Smooth muscle cell of the brain vasculature (primary cell): ENCODE results near the gene ANKRD11.

ENCODE experiments used
- DNase-seq: peaks from one replicate; pipeline ENCODE4 v3.0.0-alpha.2; 2012; ENCODE audit warnings: low read depth, low spot score

Gene ANKRD11

DNA sequence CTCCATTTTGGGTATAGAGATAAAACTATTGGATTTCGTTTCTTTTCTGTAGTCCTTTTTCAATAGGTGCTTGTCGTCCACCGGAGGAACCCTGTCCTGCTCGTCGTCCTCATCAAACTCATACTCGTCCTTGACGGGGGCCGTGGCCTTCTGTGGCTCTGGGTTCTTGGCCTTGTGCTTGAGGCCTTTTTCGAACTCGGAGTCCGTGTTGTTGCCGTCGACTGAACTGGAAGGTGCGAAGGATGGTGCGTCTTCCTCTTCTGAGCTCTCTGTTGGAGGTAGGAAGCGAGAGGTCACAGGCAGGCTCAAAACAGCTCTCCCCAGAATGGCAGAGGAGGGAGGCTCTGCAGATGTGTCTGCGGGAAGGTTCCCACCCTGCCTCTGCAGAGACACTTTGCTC lies 205.0 kb downstream of the ANKRD11 start:
- DNase-seq: no peak

DNA sequence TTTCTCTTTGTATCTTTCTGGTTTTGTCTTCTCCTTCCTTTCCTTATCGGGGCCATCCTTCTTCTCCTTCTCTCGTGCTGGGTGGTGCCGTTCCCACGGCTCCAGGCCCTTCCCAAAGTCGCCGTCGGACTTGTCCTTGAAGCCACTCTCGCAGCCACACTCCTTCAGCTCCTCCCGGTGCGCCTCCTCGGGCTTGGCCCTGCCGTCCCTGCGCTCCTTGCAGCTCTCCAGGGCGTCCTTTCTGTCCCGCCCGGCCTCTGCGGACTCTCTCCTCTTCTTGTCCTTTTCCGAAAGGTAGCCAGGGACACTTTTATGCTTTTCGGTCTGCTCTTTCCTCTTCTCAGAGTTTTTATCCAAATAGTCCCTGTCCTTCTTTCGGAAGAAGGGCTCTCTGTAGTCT lies 206.9 kb downstream of the ANKRD11 start:
- DNase-seq: no peak

DNA sequence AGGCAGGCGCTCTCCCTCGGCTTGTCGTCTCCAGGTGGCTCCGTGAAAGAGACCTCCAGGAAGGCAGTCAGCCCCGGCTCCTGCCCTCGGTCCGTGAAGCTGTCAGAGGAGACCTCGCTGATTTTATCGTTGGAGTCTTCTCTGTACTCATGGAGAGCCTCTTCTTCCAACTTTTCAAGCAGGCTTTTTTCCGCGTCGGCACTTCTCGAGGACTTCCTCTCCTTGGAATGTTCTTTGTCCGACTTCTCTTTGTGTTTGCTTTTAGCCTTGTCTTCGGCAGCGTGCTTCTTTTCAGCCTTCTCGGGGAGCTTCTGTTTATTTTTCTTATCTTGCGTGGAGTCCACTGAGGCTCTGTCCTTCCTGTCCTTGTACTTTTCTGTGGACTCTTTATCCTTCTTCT lies 207.8 kb downstream of the ANKRD11 start:
- no peak for DNase-seq

DNA sequence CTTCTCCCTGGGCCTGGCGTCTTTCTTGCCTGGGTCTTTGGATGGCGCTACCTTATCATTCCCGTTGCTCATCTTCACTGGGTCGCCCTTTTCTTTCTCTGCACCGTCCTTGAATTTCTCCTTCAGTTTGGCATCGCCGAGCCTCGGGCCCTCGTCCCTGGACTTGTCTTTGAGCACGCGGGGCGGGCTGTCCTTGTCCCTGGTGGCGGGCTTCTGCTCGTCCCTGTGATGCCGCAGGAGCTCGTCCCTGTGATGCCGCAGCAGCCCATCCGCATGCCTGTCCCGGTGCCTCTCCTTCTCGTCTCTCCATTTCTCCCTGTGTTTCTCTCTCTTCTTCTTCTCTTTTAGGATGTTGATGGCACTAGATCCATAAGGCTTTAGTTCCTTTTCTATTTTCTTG lies 208.5 kb downstream of the ANKRD11 start:
- no peak for DNase-seq

DNA sequence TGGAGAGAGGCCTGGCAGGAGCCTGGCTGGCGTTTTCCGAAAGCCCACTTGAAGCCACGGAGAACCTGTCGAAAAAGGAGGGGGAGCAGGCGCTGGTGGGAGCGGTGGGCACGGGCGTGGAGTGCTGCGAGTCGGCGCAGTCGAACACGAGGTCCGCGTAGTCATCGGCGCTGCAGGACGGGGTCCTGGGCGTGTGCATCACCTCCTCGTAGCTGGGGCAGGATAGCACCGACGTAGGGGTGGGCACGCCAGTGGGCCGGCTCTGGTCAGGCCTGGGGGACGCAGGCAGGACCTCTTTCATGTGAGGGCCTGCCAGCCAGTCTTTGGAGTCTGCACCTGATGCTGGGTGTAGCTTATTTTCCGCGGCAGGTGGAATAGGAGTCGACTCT lies 209.2 kb downstream of the ANKRD11 start:
- DNase-seq: no peak

DNA sequence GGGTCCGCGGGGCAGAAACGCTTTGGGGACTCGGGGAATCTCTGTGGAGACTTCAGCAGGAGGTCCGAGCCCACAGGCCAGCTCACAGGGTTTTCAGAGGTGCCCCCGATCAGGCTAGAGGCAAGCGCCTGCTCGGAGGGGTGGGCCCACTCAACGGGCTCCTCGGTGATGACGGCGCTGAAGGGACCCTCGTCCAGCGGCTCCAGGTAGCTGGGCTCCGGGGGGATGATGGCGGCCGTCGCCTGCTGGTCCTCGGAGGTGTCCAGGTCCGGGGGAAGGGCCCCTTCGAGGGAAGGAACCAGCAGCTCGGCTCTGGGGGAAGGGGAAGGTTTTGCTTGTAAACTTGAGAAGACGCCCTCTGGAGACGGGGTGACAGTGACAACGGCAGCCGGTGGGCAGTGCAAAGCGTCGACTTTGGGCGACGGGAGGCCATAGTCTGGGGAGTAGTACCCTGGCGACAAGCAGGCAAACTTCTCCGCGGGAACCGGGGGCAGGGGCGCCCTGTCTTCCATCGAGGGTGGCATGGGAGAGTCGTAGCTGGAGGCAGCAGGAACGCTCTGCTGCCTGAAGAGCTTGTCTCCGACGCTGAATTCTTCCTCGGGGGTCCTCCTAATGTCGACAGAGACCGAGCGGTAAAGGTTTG lies 209.7 kb downstream of the ANKRD11 start:
- no peak for DNase-seq

DNA sequence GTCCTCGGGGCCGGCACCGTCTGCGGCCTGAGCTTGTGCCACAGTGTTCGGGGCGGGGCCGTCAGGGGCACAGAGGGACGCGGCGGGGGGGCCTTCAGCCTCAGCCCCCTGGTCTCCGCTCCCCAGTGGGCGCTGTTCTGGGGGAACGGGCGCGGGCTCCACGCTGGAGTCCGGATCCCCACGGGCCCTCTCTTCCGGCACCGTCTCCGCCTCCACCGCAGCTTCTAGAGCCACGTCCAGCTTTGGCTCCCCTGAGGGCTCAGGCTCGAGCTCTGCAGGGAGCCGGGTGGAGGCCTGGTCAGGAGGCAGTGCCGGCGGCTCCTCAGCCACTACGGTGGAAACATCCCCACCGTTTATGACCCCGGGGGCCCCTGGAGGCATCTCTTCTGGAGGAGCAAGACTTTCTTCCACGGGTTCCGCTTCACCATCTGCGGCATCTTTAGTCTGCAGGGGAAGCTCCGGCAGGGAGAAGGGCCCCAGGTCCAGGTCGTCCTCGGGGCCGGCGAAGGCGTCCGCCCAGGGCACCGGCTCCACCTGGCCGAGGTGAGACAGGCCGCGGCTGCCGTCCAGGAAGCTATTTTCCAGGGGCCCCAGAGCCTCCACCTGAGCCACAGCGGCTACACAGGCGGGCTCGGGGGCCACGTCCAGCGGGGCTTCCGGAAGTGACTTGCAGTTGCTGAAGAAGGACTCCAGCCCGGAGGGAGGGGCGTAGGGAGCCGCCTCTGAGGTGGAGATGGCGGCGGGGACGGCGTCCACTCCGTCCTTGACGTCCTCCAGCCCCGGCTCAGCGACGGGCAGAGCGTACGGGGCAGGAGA lies 210.5 kb downstream of the ANKRD11 start:
- DNase-seq: no peak

DNA sequence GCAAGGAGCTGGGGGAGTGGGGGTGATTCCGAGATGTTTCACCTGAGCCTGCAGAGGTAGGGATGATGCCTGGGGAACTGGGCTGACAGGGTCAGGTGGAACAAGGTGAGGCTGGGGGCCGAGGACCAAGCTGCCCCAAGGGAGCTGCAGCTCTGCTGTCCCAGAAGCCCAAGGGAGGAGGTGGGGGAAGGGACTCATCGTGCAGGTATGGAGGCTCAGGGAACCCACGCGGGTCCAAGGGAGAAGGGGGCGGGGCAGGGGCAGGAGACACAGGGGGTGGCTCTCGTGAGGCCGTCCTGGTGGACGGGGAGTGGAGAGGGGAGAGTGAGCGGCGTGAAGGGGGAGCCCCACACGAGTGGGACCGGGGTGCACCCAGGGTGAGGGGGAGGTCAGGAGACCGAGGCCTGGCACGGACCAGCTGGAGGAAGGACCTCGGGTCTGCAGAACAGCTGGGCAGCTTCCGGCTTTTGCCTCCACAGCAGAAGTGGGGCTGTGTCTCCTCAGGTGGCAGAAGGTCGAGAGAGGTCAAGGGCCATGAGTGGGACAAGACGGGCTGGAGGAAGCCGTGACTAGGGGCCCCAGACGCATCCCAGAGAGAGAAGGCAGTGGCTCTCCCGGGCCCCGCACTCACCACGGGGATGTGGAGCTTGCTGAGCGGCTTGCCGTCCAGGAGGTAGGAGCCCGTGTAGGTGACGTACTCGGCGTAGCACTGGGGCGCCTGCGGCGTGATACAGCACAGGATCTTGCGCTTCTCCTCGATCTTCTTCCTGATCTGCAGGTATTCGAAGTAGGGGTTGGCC lies 211.7 kb downstream of the ANKRD11 start:
- DNase-seq: no peak

DNA sequence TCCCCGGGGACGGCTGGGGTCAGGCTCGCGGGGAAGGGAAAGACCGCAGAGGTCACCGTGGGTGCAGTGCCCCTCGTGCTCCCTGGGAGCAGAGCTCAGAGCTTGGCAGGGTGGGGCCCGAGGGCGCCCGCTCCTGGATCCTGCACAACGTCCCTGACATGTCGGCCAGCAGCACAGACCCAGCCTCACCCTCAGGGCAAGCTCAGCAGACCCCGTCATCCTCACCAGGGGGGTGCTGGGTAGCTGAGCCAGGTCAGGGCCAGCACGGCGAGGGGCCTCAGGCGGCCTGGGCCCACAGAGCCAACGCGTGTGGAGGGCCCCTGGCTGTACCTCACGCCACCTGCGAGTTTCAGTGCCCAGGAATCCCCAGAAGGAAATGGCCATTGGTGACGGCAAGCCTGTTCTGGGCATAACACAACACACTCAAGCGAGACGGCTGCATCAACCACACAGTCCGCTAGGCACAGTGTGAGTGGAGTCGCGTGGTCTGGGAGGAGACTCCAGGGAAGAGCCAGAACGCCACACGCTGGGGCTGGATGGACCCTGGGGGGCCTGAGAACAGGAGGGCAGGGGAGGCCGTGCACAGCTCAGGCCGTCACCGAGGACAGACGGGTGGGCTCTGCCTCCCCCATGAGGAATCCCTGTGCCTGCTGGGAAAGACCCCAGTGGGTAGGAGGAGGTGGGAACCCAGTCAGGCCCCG lies 212.6 kb downstream of the ANKRD11 start:
- DNase-seq: no peak

DNA sequence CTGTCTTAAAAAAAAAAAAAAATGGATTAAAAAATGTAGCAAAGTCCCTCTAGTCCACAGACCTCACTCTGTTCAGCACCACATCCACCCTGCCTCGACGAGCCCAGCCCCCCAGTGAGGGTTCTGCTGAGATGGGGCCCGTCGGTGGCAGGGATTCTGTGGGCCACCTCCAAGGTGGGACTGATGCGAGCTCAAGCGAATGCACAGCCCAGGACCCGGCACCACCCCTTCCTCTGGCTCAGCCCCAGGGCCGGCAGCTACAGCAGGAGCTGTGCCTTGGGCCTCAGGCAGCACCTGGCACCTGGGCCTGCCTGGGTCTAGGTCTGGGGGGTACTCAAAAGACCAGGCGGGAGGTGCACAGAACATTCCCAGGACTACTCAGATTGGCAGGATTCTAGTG lies 213.3 kb downstream of the ANKRD11 start:
- DNase-seq: no peak

DNA sequence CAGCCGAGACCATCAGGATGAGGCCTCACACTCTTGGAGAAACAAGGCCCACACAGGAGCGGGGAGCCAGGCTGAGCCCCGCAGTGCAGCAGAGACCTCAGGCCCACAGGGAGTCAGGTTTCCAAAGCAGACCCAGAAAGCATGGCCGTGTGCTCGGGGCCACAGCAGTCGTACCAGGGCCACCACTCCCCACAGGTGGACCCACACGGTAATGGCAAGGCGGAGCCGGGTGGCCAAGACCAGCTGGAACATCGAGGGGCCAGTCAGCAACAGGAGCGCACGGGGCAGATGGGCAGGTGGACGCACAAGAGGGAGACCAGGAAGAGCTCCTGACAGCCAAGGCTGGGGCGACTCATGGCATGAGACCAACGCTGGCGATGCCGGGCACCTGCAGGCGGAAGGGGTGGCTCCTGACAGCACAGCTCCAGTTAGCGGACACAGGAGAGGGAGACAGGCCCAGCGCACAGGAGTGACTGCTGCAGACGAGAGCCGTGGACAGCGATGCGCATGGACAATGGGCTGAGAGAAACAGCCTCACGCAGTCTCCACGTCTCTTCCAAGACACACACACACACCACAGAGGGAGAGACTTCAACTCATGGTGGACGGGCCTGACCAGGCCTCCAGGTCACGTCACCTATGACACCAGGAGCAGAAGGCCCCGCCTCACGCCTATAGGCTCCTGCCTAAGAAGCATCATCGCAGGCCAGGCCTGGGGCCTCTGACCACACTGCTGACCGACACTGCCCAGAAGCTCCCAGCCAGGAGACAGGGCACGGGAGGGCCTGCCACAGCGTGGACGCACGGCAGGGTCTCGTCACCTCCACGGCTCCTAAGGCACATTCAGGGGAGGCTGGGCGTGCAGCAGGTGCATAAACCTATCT lies 214.3 kb downstream of the ANKRD11 start:
- DNase-seq: no peak

DNA sequence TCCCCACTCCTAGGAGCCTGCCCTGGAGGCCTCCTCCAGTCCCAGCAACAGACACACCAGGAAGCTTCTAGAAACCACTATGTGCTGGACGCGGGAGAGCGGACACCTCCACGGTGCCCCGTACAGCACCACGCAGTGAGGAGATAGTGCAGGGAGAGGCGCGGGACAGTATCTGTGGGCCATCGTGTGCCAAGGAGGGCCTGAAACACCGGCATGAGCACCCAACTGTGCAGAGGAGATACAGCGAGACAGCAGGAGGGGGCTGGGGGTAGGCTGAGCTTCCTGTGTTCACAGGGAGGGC lies 215.1 kb downstream of the ANKRD11 start:
- DNase-seq: no peak

DNA sequence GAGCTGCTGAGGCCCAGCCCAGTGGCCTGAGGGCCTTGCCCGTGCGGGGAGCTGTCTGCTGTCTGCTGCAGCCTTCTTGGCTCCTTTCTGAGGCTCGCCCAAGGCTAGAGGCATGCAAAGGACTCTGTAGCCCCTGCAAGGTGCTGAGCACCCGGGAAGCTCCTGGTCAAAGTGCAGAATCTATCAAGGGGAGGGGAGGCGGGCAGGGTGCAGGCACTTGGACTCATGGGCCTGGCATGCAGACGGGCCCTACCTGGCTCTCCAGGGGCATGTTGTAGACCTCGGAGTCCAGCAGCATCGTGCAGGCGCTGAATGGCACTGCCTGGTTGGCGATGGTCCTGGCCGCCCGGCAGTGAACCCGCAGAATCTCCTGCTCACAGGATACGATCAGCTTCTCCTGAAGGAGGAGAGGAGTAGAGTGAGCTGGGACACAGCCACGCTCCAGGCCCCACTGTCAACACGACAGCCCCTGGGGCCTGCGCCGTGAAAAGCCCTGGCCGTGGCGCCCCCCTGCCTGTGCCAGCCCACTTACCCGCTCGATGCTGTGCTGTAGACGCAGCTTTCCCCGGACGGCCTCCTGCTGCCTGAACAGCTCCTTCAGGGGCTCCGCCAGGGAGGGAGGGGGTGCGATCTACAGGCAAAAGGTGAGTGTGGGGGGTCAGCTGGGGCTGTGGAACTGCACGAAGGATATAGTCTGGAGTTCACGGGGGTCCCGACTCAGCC lies 215.6 kb downstream of the ANKRD11 start:
- DNase-seq: no peak

DNA sequence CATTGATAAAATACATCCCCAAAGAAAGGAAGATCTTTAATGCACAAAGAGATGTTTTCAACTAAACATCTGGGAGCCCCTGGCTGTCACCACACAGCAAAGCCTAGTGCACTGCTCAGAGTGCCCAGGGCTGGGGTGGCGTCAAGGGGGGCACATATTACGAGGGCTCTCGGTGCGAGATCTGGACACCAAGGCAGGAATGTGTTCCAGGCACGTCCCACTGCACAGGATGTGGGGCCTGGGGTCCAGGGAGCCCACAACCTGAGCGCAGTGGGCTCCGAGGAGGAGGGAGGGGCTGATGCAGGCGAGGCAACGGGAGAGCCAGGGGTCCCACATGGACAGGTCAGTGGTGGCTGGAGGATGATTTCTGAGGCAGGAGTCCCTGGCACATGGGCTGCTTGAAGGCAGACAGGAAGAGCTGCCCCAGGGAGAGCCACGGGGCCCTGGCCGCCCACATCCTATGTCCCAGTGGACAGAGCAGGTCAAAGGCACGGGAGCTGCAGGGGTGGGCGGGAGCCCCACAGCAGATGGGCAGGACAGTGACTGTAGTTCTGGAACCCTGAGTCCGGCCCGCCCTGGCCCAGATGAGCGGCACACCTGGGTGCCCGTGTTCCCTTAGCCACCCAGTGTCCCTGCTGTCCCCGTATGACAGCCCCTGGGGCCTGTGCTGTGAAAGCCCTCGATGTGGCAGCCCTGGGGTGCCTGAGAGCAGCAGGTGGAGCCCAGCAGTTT lies 216.5 kb downstream of the ANKRD11 start:
- no peak for DNase-seq

DNA sequence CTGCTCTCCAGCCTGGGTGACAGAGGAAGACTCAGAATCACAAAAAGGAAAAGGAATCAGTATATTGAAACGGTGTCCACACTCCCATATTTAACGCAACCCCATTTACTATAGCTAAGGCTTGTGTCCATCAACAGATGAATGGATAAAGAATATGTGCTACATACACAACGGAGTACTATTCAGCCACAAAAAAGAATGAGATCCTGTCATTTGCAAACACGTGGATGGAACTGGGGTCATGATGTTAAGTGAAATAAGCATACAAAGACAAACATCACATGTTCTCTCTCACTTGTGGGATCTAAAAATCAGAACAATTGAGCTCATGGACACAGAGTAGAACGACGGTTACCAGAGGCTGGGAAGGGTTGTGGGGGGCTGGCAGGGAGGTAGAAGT lies 217.7 kb downstream of the ANKRD11 start:
- no peak for DNase-seq

DNA sequence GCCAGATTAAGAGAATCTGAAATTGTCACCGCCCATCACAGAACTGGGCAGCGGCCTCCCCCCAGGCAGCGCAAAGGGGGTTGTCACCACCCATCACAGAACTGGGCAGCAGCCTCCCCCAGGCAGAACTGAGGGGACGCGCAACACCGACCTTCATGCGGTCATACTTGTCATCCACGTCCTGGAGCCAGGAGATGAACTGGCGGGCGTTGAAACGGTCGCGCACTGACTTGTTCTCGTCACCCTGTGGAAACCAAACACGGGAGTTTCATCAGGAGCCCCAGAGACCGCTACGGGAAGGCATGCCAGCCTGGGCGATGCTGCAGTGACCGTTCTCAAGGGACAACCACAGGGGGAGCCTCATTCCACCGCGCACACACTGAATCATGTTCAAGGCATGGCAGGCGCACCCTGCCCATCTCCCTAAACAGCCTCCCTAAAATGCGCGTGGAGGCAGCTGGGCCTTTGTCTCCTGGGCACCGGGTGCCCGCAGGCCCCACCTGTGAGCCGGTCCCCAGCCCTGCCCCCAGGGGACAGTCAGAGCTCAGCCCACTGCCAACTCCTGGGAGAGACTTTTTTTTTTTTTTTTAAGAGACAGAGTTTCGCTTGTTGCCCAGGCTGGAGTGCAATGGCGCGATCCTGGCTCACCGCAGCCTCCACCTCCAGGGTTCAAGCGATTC lies 219.6 kb downstream of the ANKRD11 start:
- DNase-seq: no peak

DNA sequence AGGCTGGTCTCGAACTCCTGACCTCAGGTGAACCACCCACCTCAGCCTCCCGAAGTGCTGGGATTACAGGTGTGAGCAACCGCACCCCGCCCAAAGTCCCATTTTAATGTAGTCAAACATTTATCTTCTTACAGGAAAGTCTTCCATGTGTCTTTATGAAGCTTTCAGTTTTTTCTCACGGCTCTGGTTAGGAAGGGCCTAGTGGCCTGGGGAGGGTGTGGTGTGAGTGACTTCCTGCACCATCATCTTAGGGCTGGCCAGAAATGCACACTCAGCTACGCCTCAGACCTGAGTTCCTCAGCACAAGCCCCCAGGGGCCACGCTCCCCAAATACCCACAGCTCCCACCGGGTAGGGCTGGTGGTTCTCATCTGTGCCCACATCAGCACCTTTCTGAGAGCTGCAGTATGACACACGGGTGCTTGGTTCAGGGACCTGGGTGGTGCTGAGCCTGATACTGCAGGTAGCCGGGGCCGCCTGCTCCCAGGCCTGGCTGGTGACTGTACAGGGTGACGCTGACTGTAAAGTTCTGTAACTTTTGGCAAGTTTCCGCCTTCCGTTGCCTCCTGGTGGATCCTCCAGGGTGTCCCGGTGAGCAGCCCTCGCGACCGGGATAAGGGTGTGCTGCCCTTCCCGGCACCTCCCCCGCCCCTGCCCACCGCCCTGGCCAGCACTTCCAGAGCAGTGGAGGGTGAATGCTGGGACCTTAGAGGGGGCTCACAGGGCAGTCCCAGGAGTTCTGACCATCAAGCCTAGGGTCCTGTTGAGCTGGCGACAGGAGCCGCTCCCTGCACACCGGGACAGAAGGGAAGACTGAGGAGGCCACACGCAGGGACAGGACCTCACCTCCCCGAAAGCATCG lies 220.3 kb downstream of the ANKRD11 start:
- no peak for DNase-seq

DNA sequence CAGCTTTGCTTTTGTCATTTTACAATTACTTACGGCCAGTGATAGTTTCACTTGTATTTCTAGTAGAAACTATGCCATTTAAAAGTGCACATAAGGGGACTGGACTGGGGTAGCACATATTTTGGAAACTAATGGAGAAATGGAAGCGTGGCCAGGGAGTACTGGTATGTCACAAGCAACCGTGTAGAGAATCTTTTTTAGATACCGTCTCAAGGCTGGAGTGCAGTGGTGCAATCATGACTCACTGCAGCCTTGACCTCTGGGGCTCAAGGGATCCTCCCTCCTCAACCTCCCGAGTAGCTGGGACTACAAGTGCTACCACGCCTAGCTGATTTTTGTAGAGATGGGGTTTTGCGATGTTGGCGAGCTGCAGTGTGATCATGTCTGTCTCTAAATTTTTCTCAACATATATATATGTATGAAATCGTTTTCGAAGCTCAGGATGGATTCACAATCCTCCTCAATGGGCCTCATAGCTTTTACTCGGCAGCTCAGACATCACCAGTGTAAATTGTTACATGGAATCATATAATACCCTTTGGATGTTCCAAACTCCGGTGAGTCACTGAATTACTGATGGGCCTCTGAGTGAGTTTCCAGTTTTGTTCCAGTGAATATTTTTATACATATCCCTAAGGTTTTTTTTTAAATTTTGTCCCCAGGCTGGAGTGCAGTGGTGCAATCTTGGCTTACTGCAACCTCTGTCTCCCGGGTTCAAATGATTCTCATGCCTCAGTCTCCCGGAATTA lies 221.2 kb downstream of the ANKRD11 start:
- DNase-seq: no peak
